Central memory CD4-positive, alpha-beta T cell (primary cell): ENCODE data around the gene GPR65.

ENCODE experiments used
- DNase-seq: peaks from one replicate; pipeline ENCODE4 v3.0.0; 2022

Gene GPR65

DNA sequence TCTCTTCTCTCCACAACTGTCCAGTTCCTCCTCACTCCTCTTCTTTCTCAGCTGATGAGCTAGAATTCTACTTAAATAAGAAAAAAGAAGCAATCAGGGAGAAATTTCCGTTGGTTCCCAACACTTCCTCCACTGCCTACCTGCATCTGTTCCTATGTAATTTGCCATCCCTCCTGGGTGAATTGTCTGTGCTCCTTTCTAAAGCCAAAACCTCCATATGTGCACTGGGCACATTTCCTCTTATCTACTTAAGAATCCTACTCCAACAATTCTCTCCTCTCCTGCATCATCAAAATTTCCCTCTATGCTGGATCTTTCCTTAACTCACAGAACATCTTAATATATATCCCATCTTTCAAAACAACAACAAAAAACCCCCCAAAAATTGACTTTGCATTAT lies 35.2 kb downstream of the GPR65 start:
- no peak for DNase-seq

DNA sequence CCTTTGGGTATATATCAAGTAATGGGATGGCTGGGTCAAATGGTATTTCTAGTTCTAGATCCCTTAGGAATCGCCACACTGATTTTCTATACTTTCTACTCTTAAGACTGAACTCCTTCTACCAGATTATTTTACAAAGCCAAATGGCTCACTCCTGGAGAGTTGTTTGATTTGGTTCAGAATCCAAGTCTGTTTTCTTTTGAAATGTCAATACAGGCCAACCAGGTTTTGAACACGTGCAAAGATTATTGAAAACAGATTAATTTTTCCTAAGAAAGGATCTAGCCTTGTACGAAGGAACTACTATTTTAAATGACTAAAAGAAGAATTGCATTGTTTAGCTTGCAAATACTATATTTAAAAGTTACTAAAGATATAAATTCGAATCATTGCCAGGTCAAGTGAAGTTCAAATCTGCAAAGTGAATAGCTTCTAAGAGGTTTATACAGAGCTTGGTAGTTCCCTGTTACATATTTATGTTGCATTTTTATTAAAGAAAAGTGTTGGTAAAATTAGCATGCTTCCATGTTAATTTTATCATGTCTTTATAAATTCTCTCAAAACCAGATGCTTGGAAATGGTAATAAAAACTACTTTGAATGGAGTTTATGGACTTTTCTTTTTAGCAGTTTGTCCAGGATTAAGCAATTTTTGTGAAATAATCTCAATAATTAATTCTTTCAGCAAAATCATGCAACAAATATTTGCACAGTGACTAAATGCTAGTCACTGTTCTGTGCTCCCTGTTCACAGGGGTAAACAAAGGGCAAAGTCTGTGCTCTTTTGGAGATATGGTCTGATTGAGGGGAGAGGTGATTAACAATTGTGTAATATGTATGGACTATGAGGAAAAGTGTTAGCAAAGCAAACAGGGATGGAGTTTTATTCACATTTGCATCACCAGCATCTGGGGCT lies 38.9 kb downstream of the GPR65 start:
- no peak for DNase-seq

- DNase-seq, result no peak
These were observed 39.5 kb downstream of the GPR65 start for GRCh38 chr14:88044444-88044758.

- DNase-seq, result no peak
These were observed 40.0 kb downstream of the GPR65 start for GRCh38 chr14:88044776-88045446.

DNA sequence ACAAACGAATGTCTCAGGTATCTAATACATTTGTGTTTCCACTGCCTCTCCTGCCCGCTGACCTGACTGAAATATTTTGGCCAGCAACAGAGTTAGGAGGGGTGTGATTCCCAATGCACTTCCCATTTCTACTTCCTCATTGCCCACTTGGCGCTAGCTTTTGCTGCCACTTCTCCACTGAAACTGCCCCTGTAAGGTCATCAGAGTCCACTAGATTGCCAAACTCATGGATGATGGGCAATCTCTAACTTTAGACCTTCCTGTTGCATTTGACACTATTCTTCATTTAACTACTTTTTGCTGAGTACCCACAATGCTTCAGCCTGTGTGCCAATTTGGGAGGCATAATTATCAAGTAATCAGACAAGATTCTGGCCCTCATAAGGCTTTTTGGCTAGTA lies 40.8 kb downstream of the GPR65 start:
- DNase-seq, result no peak

GRCh38 chr14:88048351-88048750 lies 43.4 kb downstream of the GPR65 start:
- no peak for DNase-seq

GRCh38 chr14:88049266-88049665 lies 44.3 kb downstream of the GPR65 start:
- no peak for DNase-seq

- no peak for DNase-seq
These were observed 45.0 kb downstream of the GPR65 start for GRCh38 chr14:88049936-88050335.

GRCh38 chr14:88060576-88060975 lies 55.6 kb downstream of the GPR65 start:
- DNase-seq, result no peak

- no peak for DNase-seq
These were observed 58.9 kb downstream of the GPR65 start for GRCh38 chr14:88063811-88064210.
